RWPE2 (cell line): ENCODE measurements around the gene GRIP2.

Source experiments
- ATAC-seq: fragments of 200-7000 bp; cut with Tn5 transposase; 3 replicates; pipeline ENCODE4 v1.9.1; 2021; ENCODE audit warnings: low read depth
- DNase-seq: peaks from one replicate; pipeline ENCODE4 v3.0.0-alpha.2; 2020; ENCODE audit warnings: low spot score
- H3K27ac ChIP-seq: fragments of 450-650 bp; 2 replicates; pipeline ENCODE4 v1.5.1; 2017; ENCODE audit warnings: mild to moderate bottlenecking; ENCODE audit not compliant: poor library complexity, severe bottlenecking
- H3K27me3 ChIP-seq: fragments of 250-450 bp; sonication (Bioruptor Pico); 2 replicates; pipeline ENCODE4 v1.5.1; 2021; ENCODE audit warnings: mild to moderate bottlenecking, moderate library complexity; ENCODE audit not compliant: insufficient read depth, poor library complexity, severe bottlenecking
- H3K36me3 ChIP-seq: fragments of 250-450 bp; sonication (Bioruptor Pico); 2 replicates; pipeline ENCODE4 v1.5.1; 2020; ENCODE audit warnings: low read depth, mild to moderate bottlenecking, moderate library complexity
- H3K4me1 ChIP-seq: fragments of 250-450 bp; sonication (Bioruptor Pico); 2 replicates; pipeline ENCODE4 v1.5.1; 2021; ENCODE audit warnings: mild to moderate bottlenecking, moderate library complexity; ENCODE audit not compliant: insufficient read depth, poor library complexity, severe bottlenecking
- H3K4me3 ChIP-seq: fragments of 250-450 bp; sonication (Bioruptor Pico); 2 replicates; pipeline ENCODE4 v1.5.1; 2021; ENCODE audit warnings: mild to moderate bottlenecking, moderate library complexity; ENCODE audit not compliant: severe bottlenecking
- H3K9me3 ChIP-seq: fragments of 250-450 bp; sonication (Bioruptor Pico); 2 replicates; pipeline ENCODE4 v1.5.1; 2021; ENCODE audit warnings: mild to moderate bottlenecking, moderate library complexity; ENCODE audit not compliant: severe bottlenecking
- TF ChIP-seq, protein P1 (sequence below): fragments of 450-650 bp; IDR thresholded peaks from one replicate; pipeline ENCODE4 v1.5.1; 2017; ENCODE audit warnings: mild to moderate bottlenecking, moderate library complexity; ENCODE audit not compliant: poor library complexity, severe bottlenecking

The GRIP2 gene

DNA sequence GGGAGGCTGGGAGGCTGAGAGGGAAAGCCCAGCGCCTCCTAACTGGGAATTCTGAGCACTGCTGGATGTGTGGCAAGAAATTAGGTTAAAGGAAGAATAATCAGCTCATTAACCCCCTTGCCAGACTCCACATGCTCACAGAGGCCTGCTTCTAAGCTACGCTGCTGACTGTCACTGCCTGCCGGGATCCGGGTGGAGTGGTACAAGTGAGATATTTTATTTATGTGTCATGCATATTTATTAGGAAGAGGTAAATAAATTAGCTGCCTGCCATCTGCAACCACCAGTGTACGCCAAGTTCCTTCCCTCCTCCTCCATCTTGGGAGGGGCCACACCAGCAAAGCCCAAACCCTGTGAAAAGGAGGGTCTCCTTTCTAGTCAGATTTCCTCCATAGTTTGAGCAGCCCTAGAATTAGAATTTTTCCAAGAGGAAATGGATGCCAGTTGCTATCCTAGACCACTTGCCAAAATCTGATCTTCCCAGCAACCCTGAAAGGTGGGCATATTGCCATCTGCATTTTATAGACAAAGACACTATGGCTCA lies 43.5 kb upstream of the GRIP2 start:
- ATAC-seq: no peak
- Histone ChIP-seq H3K27me3 (no peaks in the 10 kb centered on the region), H3K4me3 (no peak overlapping the region), H3K4me1 (peaks cover 9% of the 10 kb centered on the region), H3K27ac (no peak overlapping the region), H3K36me3 (no peaks in the 10 kb centered on the region), H3K9me3 (no peaks in the 10 kb centered on the region)
- DNase-seq: no peak
- TF ChIP-seq, protein P1, sequence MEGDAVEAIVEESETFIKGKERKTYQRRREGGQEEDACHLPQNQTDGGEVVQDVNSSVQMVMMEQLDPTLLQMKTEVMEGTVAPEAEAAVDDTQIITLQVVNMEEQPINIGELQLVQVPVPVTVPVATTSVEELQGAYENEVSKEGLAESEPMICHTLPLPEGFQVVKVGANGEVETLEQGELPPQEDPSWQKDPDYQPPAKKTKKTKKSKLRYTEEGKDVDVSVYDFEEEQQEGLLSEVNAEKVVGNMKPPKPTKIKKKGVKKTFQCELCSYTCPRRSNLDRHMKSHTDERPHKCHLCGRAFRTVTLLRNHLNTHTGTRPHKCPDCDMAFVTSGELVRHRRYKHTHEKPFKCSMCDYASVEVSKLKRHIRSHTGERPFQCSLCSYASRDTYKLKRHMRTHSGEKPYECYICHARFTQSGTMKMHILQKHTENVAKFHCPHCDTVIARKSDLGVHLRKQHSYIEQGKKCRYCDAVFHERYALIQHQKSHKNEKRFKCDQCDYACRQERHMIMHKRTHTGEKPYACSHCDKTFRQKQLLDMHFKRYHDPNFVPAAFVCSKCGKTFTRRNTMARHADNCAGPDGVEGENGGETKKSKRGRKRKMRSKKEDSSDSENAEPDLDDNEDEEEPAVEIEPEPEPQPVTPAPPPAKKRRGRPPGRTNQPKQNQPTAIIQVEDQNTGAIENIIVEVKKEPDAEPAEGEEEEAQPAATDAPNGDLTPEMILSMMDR: no peak

DNA sequence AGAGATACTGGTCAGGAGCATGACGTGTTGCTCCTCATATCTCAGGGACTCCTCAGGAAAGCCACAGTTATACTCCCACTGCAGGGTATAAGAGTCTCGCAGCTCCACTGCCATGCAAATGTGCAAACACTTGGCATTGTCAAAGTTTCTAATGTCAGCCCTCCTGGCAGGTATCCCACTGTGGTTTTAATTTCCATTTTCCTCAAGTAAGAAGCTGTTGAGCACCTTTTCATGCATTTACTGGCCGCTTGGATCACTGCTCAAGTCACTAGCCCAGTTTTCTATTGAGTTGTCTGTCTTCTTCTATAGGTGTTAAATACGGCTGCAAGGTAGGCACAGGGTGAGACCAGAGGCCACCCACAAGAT lies 41.9 kb upstream of the GRIP2 start:
- no peak overlapping the region for H3K4me3 ChIP-seq

DNA sequence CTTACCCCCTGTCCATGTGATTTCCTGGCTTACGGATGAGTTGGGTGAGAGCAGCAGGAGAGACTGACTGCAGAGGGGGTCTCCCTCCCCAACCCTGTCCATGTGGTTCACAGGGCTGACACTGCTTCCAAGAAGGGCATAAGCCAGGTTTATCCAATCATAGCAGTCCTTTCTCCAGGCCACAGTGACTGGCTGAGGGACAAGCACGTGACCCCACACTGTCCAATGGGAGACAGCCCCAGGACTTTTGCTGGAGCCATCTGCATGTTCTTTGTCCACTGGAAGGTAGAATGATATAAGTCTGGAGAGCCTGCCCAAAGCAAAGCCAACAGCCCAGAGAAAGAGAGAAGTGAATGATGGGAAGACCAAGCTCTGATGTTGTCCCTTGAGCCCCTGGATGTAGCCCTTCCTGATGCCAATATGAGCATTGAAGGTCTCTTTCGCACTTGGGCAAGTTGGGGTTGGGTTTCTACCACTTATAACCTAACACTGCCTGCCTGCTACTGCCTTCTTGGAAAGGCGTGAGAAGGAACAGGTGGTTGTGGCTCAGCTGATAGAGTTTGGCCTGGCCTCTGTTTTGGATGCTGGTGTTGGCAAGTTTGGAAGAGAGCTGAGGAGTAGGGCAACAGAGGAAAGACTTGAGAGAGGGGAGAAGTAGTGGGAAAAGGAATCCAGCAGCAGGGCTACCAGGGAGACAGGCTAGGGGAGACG lies 41.3 kb upstream of the GRIP2 start:
- Histone ChIP-seq H3K4me1 (no peaks in the 10 kb centered on the region), H3K27ac (no peak overlapping the region), H3K27me3 (no peaks in the 10 kb centered on the region), H3K4me3 (no peak overlapping the region), H3K9me3 (no peaks in the 10 kb centered on the region), H3K36me3 (no peaks in the 10 kb centered on the region)
- DNase-seq (no peak), ATAC-seq (no peak)
- TF ChIP-seq, protein P1: no peak

More for the DNA sequence above, 41.9 kb upstream of the GRIP2 start:
- Histone ChIP-seq H3K27me3 (no peaks in the 10 kb centered on the region), H3K27ac (no peak overlapping the region), H3K9me3 (no peaks in the 10 kb centered on the region), H3K36me3 (no peaks in the 10 kb centered on the region), H3K4me1 (no peaks in the 10 kb centered on the region)
- ATAC-seq (no peak), DNase-seq (no peak)
- TF ChIP-seq, protein P1: no peak

DNA sequence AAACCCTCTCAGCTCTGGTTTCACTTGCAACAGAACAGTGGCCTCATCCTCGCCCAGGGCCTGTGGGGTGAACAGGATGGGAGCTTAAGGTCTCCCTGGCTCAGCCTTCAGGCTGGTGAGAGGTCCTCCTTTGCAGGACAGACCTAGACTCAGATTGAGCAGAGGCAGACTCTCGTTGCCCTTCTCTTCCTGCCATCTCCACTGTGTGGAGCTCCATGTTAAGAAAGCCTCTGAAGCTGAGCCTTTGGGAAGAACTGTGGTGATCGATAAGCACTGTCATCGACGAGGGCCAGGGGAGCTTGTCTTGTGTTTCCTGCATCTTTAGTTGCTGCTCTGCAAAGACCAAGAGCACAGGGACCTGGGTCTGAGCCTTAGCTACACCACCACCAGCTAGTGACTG lies 37.8 kb upstream of the GRIP2 start:
- H3K4me3 ChIP-seq: no peak overlapping the region
- no peaks in the 10 kb centered on the region for H3K36me3 ChIP-seq
- DNase-seq (no peak), ATAC-seq (no peak)
- no peaks in the 10 kb centered on the region for H3K4me1 ChIP-seq
- TF ChIP-seq, protein P1: peak; percentile 12
- H3K27ac ChIP-seq: no peak overlapping the region
- H3K27me3 ChIP-seq: no peaks in the 10 kb centered on the region
- H3K9me3 ChIP-seq: no peaks in the 10 kb centered on the region

DNA sequence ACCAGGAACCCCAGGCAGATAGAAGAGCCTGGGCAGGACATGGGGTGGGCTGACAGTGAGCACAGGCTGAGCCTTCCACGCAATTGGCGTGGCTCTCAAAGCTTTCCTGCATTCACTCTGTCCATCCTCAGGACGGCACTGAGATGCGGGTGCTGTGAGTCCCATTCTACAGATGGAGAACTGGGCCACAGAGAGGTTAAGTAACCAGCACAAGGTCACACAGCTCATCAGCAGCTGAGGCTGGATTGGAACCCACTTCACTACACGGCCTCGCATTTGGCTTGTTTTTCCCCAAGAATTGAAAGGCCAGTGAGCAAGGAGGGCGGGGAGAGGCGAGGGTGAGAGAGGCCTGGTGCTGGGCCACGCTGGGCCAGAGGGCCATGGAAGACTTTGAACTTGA lies 36.0 kb upstream of the GRIP2 start:
- H3K27ac ChIP-seq: no peak overlapping the region
- TF ChIP-seq, protein P1: no peak
- ATAC-seq (no peak), DNase-seq (no peak)
- H3K9me3 ChIP-seq: no peaks in the 10 kb centered on the region
- H3K36me3 ChIP-seq: no peaks in the 10 kb centered on the region
- no peaks in the 10 kb centered on the region for H3K4me1 ChIP-seq
- H3K27me3 ChIP-seq: no peaks in the 10 kb centered on the region
- no peak overlapping the region for H3K4me3 ChIP-seq
